Thoracic aorta (tissue), 2 donors: ENCODE measurements around the gene SIK3. TPM values are rescaled to one million over a fixed set of nuclear protein-coding genes. Genes with fewer than 3 reads are reported as not detected.

Source experiments
- ATAC-seq: fragments of 150-250 bp; one replicate; pipeline ENCODE4 v1.8.0; 2017; ENCODE audit warnings: low read depth; ENCODE audit not compliant: insufficient number of reproducible peaks, low FRiP score
- DNase-seq: peaks from one replicate; pipeline ENCODE4 v3.0.0-alpha.2; 2020; ENCODE audit warnings: low spot score
- H3K27ac ChIP-seq, 2 donors: fragments of 200-600 bp; sonication (generic); 1 replicate in 1 of 2; 2 replicates in 1 of 2; pipeline ENCODE4 v1.5.1; 2016; ENCODE audit warnings: mild to moderate bottlenecking in 2 of 2, moderate library complexity in 2 of 2
- H3K27me3 ChIP-seq: fragments of 200-600 bp; sonication (generic); replicated peaks from 2 replicates; pipeline ENCODE4 v1.6.0; 2016; ENCODE audit warnings: mild to moderate bottlenecking; ENCODE audit not compliant: insufficient read depth
- H3K36me3 ChIP-seq: fragments of 200-600 bp; sonication (generic); one replicate; pipeline ENCODE4 v1.5.1; 2016
- H3K4me1 ChIP-seq, 2 donors: fragments of 200-600 bp; sonication (generic); 1 replicate in 1 of 2; 2 replicates in 1 of 2; pipeline versions ENCODE4 v1.5.1 to v1.6.0; 2016; ENCODE audit warnings: low read depth in 2 of 2, mild to moderate bottlenecking in 1 of 2; ENCODE audit not compliant: control insufficient read depth in 1 of 2
- H3K4me3 ChIP-seq: fragments of 200-600 bp; sonication (generic); 2 replicates; pipeline ENCODE4 v1.5.1; 2016; ENCODE audit warnings: mild to moderate bottlenecking
- H3K9me3 ChIP-seq: fragments of 200-600 bp; sonication (generic); 2 replicates; pipeline ENCODE4 v1.5.1; 2016
- CTCF ChIP-seq: fragments of 200-600 bp; sonication (generic); IDR thresholded peaks from one replicate; pipeline ENCODE4 v1.5.1; 2019; ENCODE audit warnings: antibody characterized with exemption
- total RNA-seq, 2 donors: library from RNA; depleted of rRNA; stranded (reverse); fragments of >200 nt; gene quantifications; one replicate each; pipeline versions ENCODE4 v1.1.0 to v1.2.3, GENCODE V29; 2016

The SIK3 gene
- total RNA-seq, 2 donors from 2014 or later, result 32.9 to 53.7 TPM

- DNase-seq, result no peak
- no peak for ATAC-seq
- H3K36me3 ChIP-seq, result peaks cover 9% of the 10 kb centered on the region
These were observed 257.4 kb downstream of the SIK3 start for GRCh38 chr11:116840746-116841296.

GRCh38 chr11:116840224-116840745 is 257.9 kb downstream of the SIK3 start:
- H3K9me3 ChIP-seq, result no peaks in the 10 kb centered on the region
- ATAC-seq, result no peak
- H3K4me1 ChIP-seq, result peaks cover 3 to 9% of the 10 kb centered on the region in 2 donors
- no peak for DNase-seq
- no peak overlapping the region for H3K27ac ChIP-seq
- peaks cover 8% of the 10 kb centered on the region for H3K36me3 ChIP-seq
- TF ChIP-seq CTCF, result no peak
- H3K27me3 ChIP-seq, result no peaks in the 10 kb centered on the region
- H3K4me3 ChIP-seq, result no peak overlapping the region

More at GRCh38 chr11:116840746-116841296, 257.4 kb downstream of the SIK3 start:
- Histone ChIP-seq H3K4me1 (peaks cover 0 to 6% of the 10 kb centered on the region in 2 donors), H3K27me3 (no peaks in the 10 kb centered on the region), H3K27ac (no peak overlapping the region), H3K9me3 (no peaks in the 10 kb centered on the region), H3K4me3 (no peak overlapping the region)
- TF ChIP-seq CTCF, result no peak

- Histone ChIP-seq H3K36me3 (peaks cover 2% of the 10 kb centered on the region), H3K4me3 (no peak overlapping the region), H3K27ac (no peak overlapping the region), H3K4me1 (peaks cover 10 to 17% of the 10 kb centered on the region in 2 donors), H3K9me3 (no peaks in the 10 kb centered on the region), H3K27me3 (no peaks in the 10 kb centered on the region)
- DNase-seq (no peak), ATAC-seq (no peak)
- no peak for TF ChIP-seq CTCF
These were observed 259.7 kb downstream of the SIK3 start for GRCh38 chr11:116838321-116839084.

- Histone ChIP-seq H3K27ac (no peak within 1 kb of the TSS), H3K4me1 (peaks cover 10 to 17% of the 10 kb centered on the region in 2 donors), H3K4me3 (no peak within 1 kb of the TSS), H3K36me3 (no peaks in the 10 kb centered on the region), H3K9me3 (no peaks in the 10 kb centered on the region), H3K27me3 (no peaks in the 10 kb centered on the region)
- DNase-seq, result no peak
- ATAC-seq, result no peak
- no peak for TF ChIP-seq CTCF
These were observed 260.8 kb downstream of the SIK3 start, which contains the start of gene APOA1 for GRCh38 chr11:116837231-116838091. TSS of gene APOA1 (minus strand) at chr11:116837622. CDS start at chr11:116837387, 235 bp downstream.

GRCh38 chr11:116836632-116836991 is 261.6 kb downstream of the SIK3 start:
- Histone ChIP-seq H3K4me3 (no peak overlapping the region), H3K9me3 (no peaks in the 10 kb centered on the region), H3K27me3 (no peaks in the 10 kb centered on the region), H3K4me1 (peaks cover 10 to 17% of the 10 kb centered on the region in 2 donors), H3K27ac (no peak overlapping the region), H3K36me3 (no peaks in the 10 kb centered on the region)
- ATAC-seq, result no peak
- no peak for TF ChIP-seq CTCF
- DNase-seq, result no peak
